Left lobe of liver (tissue), 2 donors: Measurements from ENCODE around the gene CCDC74B. TPM values are rescaled to one million over a fixed set of nuclear protein-coding genes. Genes with fewer than 3 reads are reported as not detected.
"Not testable (repeated sequence)": the region's sequence is repeated elsewhere in the genome, so short reads cannot be mapped to it uniquely, and the experiment has no call there.

Source experiments
- ATAC-seq: fragments of 200-7000 bp; cut with Tn5 transposase; one replicate; pipeline ENCODE4 v1.9.1; 2020; ENCODE audit warnings: mild to moderate bottlenecking, moderate library complexity
- DNase-seq: peaks from one replicate; pipeline ENCODE4 v3.0.0-alpha.2; 2020; ENCODE audit warnings: low spot score
- total RNA-seq: library from RNA; stranded (reverse); gene quantifications from one replicate; pipeline ENCODE4 v1.2.1, GENCODE V29; 2021
- donor health status: DM: no; HTN: no; CAD: no; lungs with moderate emphysema.
- donor health status: DM: no; HTN: yes; CAD: no.

CCDC74B gene
- total RNA-seq, 1 donor from 2014 or later = not detected

DNA sequence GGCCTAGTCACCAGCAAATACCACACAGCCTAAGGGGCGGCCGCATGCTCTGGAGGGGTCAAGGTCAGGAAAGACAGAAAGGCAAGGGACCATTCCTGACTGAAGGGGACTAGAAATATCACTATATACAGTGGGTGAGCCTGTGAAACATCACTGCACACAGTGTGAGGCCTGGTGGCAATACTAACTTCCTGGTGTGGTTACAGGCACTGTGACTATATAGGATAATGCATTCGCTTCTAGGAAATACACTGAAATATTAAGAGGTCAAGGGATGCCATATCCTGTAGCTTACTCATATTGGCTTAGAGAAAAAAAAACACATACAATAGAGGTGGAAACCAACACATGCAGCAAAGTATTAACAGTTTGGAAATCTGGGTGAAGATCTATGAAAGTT lies 24.3 kb upstream of the CCDC74B start:
- DNase-seq, ATAC-seq: not testable (repeated sequence)

DNA sequence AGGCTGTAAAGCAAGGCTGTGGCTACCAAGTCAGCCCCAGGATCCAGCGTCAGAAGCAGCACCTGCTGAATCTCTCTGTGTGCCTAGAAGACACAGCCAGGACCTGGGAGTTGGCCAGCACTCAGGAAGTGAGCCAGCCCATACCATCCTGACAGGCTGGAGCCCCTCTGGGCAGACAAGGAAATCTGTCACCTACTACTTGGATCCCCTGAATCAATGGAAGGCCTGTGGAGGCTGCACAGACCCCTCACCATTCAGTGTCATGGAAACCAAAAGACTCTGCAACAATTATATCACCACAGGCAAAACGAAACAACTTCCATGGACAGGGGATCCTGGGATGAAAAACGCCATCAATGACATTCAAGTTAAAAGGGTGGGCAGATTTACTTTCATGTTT lies 21.7 kb upstream of the CCDC74B start:
- DNase-seq = not testable (repeated sequence)

DNA sequence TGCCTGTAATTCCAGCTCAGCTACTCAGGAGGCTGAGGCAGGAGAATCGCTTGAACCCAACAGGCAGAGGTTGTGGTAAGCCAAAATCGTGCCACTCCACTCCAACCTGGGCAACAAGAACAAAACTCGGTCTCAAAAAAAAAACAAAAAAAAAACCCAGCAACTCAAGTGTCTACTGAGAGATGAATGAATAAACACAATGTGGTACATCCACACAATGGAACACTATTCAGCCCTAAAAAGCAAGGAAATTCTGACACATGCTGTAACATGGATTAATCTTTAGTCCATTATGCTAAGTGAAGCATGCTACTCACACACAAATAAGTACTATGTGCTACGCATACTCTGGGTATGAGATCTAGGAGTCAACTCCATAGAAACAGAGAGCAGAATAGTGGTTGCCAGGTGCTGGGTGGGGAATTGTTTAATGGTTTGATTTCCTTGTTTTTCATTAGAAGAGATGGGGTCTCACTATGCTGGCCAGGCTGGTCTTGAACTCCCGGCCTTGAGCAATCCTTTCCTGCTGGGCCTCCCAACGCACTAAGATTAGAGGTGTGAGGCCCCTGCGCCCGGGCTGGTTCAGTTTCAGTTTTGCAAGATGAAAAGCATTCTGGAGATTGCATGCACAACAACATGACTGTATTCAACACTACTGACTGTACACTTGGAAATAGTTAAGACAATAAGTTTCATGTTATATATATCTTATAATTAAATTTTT lies 20.5 kb upstream of the CCDC74B start:
- DNase-seq = no peak
- no peak for ATAC-seq

More for the DNA sequence above, 21.7 kb upstream of the CCDC74B start:
- not testable (repeated sequence) for ATAC-seq

DNA sequence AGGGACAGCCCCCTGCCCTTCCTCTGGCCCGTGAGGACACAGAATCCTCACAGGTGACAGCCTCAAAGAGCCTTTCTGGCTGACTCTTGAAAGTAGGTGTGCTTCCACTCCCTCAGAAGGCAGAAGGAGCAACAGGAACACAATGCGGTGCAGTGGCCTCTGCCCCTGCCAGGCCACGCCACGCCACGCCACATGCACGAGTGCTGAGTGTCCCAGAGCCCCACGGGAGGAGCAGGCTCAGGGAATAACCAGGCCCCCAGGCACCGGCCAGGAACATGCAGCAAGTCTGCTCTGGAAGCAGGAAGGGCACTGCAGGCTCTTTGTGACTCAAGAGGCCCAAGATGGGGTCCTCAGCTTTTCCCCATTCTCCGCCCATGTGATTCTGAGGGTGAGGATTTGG lies 18.1 kb upstream of the CCDC74B start:
- DNase-seq = no peak
- ATAC-seq = no peak

DNA sequence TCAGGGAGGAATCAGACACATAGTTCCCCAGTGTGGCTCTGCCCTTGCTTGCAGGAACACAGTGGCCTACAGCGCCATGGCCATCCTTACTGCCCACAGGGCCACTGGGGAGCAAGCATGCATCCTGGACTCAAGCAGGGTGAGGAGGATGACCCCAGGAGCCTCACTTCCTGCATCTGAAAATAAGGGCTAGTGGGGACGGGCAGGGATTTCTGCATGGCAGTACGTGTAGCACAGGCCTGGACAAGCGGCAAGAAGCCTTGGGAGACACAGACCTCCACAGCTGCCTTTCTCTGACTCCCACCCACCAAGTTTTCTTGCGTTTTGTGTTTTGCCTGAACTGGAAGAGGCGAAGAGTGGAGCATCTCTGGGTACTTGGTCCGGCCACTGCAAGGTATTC lies 17.6 kb upstream of the CCDC74B start:
- not testable (repeated sequence) for ATAC-seq

DNA sequence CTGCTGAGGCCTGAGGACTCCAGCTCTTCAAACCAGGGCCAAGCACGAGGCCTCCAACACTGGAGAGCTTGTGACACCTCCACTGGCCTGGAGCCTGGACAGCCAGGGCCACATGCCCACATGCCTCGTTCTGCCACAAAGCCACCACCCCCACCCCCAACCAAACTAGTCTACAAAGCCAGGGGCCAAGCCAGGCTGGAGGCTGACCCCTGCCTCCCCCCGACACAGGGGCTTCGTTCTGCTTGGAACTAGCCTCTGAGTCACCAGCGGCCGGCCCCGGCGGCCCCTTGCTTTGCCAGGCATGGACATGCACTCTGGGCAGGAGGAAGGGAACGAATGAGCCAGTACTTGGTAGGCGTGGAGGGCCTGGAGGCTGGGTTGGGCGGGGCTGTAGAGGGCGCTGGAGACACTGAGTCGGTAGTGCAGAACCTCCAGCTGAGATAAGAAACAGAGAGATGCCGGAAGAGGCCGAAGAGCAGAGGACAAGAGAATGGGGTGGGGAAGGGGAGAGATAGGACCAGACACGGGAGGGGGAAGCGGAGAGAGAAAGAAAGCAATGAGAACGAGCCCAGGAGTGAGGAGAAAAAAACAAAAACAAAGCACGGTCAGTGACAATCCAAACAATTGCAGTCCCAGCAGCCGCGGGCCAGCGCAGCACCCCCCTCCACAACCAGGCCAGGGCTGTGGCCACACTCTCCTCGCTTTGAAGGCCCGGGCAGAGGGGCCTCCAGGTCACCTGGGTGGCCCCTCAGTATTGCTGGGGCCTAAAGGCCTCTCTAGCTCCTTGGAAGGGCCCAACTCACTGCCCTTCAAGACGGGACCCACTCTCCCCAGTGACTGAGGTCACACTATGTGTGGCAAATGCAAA lies 16.2 kb upstream of the CCDC74B start:
- not testable (repeated sequence) for DNase-seq, ATAC-seq

More for the DNA sequence above, 17.6 kb upstream of the CCDC74B start:
- DNase-seq = not testable (repeated sequence)

DNA sequence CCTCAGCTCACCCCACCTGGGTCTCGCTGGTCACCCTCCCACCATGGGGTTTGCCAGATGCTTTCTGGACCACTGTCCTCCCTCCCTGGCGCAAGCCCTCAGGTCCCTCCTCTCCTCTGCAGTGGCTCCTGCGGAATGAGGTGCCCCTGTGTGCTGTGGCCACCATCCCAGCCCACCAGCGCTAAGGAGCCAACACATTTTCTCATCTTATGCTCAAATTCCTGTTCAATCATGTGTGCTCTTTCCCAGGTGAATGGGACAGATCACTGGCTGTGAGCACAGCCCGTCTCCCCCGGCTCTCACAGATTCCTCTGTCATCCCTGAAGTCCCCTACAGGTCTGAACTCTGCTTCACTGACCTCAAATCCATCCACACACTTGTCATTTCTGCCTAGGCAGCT lies 15.2 kb upstream of the CCDC74B start:
- no peak for DNase-seq
- no peak for ATAC-seq

DNA sequence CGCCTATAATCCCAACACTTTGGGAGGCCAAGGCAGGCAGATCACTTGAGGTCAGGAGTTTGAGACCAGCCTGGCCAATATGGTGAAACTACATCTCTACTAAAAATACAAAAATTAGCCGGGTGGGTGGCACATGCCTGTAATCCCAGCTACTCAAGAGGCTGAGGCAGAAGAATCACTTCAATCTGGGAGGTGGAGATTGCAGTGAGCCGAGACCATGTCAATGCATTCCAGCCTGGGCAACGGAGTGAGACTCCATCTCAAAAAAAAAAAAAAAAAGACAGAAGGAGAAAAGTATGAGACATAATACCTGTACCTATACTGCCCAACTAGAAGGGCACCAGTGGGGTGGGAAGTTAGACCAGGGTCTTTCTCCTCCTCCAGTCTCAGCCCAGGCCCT lies 14.5 kb upstream of the CCDC74B start:
- not testable (repeated sequence) for ATAC-seq, DNase-seq

DNA sequence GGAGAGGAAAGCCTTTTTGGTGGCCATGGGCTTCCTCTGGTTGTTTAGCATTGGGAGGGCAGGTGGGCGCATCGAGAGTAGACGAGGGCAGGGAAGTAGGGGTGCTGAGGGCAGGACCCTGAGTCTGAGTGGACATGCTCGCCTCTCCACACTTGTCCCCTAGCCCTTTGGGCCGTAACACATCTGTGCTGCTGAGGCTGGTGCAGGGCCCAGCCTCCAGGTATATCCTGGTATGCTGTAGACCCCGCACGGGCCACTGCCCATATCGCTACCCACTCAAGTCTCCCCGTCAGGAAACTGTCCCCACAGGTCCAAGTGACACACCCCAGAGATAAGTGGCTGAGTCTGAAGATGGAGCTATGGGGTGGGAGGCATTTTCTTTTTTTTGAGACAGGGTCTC lies 13.7 kb upstream of the CCDC74B start:
- DNase-seq (no peak), ATAC-seq (no peak)

DNA sequence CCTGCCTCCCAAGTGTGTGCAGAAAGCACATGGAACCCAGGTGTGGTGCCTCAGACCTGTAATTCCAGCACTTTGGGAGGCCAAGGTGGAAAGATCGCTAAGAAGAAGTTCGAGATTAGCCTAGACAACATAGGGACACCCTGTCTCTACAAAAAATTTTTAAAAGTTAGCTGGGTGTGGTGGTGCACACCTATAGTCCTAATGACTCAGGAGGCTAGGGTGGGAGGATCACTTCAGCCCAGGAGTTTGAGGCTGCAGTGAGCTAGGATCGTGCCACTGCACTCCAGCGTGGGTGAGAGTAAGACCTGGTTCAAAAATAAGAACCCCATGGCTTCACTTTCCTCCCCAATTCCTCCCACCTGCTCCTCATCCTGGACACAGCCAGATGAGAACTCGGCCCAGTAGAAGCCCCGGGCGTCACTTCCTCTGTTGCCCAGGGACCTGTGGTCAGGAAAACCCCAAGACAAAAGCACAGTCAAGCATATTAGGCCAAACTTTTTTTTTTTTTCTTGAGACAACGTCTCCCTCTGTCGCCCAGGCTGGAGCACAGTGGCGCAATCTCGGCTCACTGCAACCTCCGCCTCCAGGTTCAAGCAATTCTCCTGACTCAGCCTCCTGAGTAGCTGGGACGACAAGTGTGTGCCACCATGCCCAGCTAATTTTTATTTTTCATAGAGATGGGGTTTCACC lies 13.1 kb upstream of the CCDC74B start:
- DNase-seq, ATAC-seq: not testable (repeated sequence)

DNA sequence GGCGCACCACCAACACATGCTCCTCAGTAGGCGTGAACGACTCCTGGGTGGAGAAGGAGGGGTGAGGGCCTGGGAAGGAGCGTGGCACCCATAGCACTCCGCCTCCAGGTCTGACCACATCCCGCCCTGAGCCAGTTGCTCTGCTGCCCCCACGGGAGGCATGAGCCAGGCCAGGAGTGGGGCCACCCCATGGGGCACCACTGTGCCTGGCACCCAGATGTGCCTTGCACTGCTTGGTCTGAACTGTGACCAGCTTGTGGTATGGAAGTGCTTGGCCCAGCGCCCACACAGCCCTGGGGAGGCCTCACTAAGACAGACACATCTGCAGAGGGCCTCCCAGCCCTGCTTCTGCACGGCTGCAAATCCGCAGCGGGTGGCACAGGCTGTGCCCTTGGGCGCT lies 12.4 kb upstream of the CCDC74B start:
- peak; percentile 4 for ATAC-seq
- not testable (repeated sequence) for DNase-seq

DNA sequence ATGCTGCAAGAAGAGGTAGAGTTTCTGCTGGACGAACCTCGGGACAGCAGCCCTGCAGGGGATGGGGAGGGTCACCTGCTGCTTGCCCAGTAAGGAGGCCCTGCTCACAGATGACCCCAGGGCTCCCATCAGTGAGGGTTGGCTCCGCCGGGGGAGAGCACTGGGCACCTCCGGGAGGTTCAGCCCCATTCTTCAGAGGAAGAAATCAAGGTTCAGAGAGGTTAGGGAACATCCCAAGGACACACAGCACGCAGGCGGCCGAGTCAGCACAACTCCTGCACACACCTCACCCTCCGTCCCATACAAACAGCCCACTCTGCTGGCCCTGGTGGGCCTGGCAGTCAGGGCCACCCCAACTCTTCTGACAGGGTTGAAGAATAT lies 11.7 kb upstream of the CCDC74B start:
- no peak for DNase-seq

DNA sequence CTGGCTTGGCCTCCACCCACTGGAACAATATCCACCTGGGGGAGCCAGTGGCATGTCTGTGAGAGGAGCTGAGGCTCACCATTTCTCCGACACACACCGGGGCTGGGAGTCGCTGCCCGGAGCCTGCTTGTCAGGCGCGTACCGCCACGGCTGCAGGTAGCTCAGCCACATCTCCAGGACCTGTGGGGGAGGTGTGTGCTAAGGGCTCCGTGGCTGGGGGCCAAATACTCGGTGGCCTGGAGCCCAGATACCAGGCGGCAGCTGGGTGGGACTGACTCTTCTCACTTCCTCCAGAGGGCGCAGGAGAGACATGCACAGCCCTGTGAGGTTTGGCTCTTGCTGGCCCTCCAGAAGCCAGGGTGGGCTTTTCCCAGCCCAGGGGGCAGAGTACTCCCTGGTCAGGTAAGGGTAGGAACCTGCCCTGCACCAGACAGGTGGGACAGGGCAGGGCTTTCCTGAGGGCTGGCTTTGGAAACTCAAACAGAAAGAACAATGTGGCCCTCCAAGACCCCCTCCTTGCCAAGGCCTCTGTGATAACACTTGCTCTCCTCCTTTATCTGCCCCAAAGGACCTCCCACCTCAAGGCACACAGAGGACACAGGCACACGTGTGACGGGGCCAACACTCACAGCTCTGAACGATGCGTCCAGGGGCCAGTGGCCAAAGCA lies 11.2 kb upstream of the CCDC74B start:
- ATAC-seq = peak; percentile 90
- peak; percentile 72 for DNase-seq

More for the DNA sequence above, 11.7 kb upstream of the CCDC74B start:
- no peak for ATAC-seq

DNA sequence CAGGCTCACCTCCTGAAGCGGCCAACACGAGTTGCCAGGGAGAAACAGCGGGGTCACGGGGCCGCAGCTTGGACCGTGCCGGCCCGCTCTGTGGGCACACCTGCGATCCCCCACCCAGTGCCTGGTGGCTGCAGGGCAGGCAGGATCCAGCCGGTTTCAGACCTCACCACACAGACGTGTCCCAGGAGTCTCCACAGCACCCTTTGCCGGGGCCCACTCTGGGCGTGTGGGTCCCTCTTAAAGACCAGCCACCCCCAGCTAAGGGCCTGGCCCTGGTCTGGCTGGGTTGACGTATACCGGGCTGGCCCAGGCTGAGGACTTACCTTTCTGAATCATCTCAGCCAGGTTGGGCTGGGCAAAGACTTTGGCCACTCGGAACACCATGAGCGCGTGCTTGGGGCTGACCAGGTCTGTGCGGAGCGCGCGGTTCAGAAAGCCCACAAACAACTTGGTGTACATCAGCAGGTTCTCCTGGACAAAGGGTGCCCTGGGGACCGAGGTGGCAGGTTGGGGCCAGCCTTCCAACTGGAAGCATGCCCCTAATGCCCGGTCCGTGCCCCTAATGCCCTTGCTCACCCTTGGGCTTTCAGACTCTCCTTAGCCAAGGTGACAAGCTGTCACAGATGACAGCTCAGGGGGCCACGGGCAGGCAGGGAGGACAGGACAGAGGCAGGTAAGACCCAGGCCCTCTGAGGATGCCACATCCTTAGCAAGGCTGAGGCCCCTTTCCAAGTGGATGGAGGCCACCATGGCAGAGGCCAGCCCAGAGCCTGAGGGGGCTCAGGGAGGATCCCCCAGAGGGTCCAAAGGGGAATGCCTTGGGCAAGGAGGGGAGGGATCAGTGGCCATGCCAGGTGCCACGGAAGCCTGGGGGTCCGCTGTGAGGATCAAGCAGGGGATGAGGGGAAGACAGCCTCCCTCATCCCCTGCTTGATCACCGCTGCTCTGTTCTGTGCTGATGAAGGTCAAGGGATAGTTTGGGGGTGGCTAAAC lies 10.2 kb upstream of the CCDC74B start:
- DNase-seq (no peak), ATAC-seq (no peak)

DNA sequence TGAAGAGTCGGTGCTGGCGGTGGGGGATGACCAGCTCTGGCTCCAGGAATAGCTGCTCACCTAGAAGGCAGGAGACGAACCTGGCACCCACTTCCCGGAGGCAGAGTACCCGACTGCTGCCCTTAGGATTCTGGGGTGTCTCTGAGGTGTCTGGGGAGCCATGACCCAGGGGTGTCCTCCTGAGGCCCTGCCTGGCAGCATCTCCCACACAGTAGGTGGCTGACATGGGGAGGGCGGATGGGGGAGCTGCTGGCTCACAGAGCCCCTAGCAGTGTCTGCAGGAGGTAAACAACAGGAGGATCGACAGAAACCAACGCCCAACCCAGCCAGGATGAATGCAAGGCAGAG lies 9.5 kb upstream of the CCDC74B start:
- ATAC-seq = not testable (repeated sequence)

DNA sequence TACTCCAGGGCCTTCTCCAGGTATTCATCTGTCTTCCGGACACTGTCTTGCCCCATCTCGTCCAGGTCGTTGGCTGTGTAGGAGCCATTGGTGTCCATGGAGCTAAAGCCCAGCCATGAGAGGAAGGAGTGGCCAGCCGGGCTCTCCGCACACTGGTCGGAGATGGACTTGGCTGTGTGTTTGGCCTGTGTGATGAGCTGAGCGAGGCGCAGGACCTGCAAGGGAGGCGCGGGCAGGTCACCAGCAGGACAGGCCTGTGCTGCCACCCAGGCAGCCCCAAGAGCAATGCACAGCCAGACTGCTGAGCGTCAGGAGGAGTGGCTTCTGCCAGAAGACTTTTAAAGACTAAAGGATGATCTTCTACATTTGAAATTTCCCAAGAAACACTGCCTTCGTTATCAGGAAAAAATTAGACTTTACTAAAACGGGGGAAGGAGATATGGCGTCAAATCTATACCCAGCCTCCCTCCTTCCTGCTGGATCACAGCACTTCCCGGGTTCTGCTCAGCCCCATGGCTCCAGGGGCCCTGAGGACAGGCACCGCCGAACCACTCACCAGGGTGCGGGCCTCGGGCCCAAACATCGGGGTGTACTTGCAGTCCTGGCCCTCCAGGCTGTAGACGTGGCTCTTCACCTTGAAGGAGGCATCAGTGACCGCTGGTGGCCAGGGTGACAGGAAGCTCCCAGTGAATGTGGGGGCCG lies 9.0 kb upstream of the CCDC74B start:
- ATAC-seq, DNase-seq: not testable (repeated sequence)

More for the DNA sequence above, 9.5 kb upstream of the CCDC74B start:
- DNase-seq = not testable (repeated sequence)

DNA sequence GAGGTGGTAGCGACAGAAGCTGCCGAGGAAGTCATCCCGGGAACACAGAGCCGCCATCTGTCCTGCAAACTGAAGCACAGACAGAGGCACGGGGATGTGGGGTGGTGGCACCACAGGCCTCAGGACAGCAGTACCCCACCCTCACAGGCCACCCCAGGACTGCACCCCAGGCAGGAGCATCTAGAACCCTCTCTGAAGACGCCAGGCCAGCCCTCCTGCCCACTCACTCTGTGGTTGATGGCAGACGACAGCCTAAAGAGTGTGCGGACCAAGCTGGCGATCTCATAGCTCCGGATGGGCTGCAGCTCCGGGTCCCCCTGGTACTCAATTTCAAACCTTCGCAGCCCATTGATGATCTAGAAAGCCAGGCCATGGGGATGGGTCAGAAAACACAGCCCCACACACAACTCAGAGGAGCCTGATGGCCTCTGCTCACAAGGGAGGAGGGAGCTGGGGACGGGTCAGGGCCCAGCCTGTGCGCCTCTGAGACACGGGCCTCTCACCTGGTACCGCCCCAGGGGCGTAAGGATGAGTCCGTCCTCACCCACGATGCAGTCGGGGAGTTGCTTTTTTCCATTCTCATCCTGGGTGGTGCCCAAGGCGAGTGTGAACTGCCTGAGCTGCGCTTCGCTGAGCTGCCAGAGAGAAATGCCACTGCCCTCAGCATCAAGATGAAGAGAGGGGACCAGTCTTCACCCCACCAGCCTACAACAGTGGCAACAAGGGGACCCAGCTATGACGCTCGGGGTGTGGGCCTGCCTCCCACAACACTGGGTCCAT lies 8.1 kb upstream of the CCDC74B start:
- DNase-seq (no peak), ATAC-seq (no peak)
